Right forelimb (tissue), 1 donor: ENCODE data around the gene SFMBT2.

ENCODE experiments used
- DNase-seq: peaks from one replicate; pipeline ENCODE4 v3.0.0-alpha.2; 2018

Gene SFMBT2

GRCh38 chr10:7362471-7362870 lies 48.4 kb downstream of the SFMBT2 start:
- no peak for DNase-seq

GRCh38 chr10:7361316-7361715 lies 49.5 kb downstream of the SFMBT2 start:
- no peak for DNase-seq

- no peak for DNase-seq
Observed at GRCh38 chr10:7359954-7360353, 50.9 kb downstream of the SFMBT2 start.

- no peak for DNase-seq
Observed at GRCh38 chr10:7359356-7359755, 51.5 kb downstream of the SFMBT2 start.

GRCh38 chr10:7357193-7357592 lies 53.6 kb downstream of the SFMBT2 start:
- DNase-seq, result no peak

- DNase-seq, result no peak
Observed at GRCh38 chr10:7354330-7355047, 56.3 kb downstream of the SFMBT2 start.

- no peak for DNase-seq
Observed at GRCh38 chr10:7351894-7352293, 58.9 kb downstream of the SFMBT2 start.

- no peak for DNase-seq
Observed at GRCh38 chr10:7350541-7351195, 60.2 kb downstream of the SFMBT2 start.

- DNase-seq, result no peak
Observed at GRCh38 chr10:7345717-7346116, 65.1 kb downstream of the SFMBT2 start.

- DNase-seq, result no peak
Observed at GRCh38 chr10:7343040-7343439, 67.8 kb downstream of the SFMBT2 start.

- DNase-seq, result no peak
Observed at GRCh38 chr10:7340179-7340874, 70.5 kb downstream of the SFMBT2 start.

GRCh38 chr10:7339510-7339909 lies 71.3 kb downstream of the SFMBT2 start:
- DNase-seq, result no peak

- no peak for DNase-seq
Observed at GRCh38 chr10:7338469-7338868, 72.4 kb downstream of the SFMBT2 start.

- DNase-seq, result no peak
Observed at GRCh38 chr10:7337431-7338171, 73.2 kb downstream of the SFMBT2 start.

- DNase-seq, result no peak
Observed at GRCh38 chr10:7335977-7336376, 74.9 kb downstream of the SFMBT2 start.

GRCh38 chr10:7334642-7334964 lies 76.2 kb downstream of the SFMBT2 start:
- no peak for DNase-seq

GRCh38 chr10:7333961-7334641 lies 76.7 kb downstream of the SFMBT2 start:
- DNase-seq, result no peak

GRCh38 chr10:7329219-7329618 lies 81.6 kb downstream of the SFMBT2 start:
- no peak for DNase-seq

- no peak for DNase-seq
Observed at GRCh38 chr10:7327885-7328284, 82.9 kb downstream of the SFMBT2 start.

- no peak for DNase-seq
Observed at GRCh38 chr10:7322623-7323022, 88.2 kb downstream of the SFMBT2 start.

- DNase-seq, result no peak
Observed at GRCh38 chr10:7320072-7320471, 90.8 kb downstream of the SFMBT2 start.

GRCh38 chr10:7319632-7320031 lies 91.2 kb downstream of the SFMBT2 start:
- DNase-seq, result no peak

GRCh38 chr10:7318836-7319235 lies 92.0 kb downstream of the SFMBT2 start:
- DNase-seq, result no peak
